B cell (primary cell): ENCODE data around the gene APOBEC3C.
"Not testable (repeated sequence)": the region's sequence is repeated elsewhere in the genome, so short reads cannot be mapped to it uniquely, and the experiment has no call there.

Experiments used
- EZH2 ChIP-seq: IDR thresholded peaks from 2 replicates; pipeline ENCODE4 v1.6.1; 2012; ENCODE audit warnings: borderline replicate concordance, low read depth, mild to moderate bottlenecking, moderate library complexity, low read length; ENCODE audit not compliant: insufficient read depth, poor library complexity, severe bottlenecking
- TF ChIP-seq, protein P1 (sequence below): fragments of 200-600 bp; IDR thresholded peaks from one replicate; pipeline ENCODE4 v1.8.0; 2022; ENCODE audit warnings: antibody characterized with exemption, mild to moderate bottlenecking

GRCh38 chr22:38980587-38980986 lies 33.5 kb upstream of the APOBEC3C start:
- TF ChIP-seq, protein P1, sequence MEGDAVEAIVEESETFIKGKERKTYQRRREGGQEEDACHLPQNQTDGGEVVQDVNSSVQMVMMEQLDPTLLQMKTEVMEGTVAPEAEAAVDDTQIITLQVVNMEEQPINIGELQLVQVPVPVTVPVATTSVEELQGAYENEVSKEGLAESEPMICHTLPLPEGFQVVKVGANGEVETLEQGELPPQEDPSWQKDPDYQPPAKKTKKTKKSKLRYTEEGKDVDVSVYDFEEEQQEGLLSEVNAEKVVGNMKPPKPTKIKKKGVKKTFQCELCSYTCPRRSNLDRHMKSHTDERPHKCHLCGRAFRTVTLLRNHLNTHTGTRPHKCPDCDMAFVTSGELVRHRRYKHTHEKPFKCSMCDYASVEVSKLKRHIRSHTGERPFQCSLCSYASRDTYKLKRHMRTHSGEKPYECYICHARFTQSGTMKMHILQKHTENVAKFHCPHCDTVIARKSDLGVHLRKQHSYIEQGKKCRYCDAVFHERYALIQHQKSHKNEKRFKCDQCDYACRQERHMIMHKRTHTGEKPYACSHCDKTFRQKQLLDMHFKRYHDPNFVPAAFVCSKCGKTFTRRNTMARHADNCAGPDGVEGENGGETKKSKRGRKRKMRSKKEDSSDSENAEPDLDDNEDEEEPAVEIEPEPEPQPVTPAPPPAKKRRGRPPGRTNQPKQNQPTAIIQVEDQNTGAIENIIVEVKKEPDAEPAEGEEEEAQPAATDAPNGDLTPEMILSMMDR: not testable (repeated sequence)
- not testable (repeated sequence) for TF ChIP-seq EZH2
